Measurements from ENCODE around the gene TMBIM1. TPM values are rescaled to one million over a fixed set of nuclear protein-coding genes. Genes with fewer than 3 reads are reported as not detected.
"Not testable (repeated sequence)": the region's sequence is repeated elsewhere in the genome, so short reads cannot be mapped to it uniquely, and the experiment has no call there.

The TMBIM1 gene
- total and polyA plus RNA-seq, 2 donors: 127 to 180 TPM

DNA sequence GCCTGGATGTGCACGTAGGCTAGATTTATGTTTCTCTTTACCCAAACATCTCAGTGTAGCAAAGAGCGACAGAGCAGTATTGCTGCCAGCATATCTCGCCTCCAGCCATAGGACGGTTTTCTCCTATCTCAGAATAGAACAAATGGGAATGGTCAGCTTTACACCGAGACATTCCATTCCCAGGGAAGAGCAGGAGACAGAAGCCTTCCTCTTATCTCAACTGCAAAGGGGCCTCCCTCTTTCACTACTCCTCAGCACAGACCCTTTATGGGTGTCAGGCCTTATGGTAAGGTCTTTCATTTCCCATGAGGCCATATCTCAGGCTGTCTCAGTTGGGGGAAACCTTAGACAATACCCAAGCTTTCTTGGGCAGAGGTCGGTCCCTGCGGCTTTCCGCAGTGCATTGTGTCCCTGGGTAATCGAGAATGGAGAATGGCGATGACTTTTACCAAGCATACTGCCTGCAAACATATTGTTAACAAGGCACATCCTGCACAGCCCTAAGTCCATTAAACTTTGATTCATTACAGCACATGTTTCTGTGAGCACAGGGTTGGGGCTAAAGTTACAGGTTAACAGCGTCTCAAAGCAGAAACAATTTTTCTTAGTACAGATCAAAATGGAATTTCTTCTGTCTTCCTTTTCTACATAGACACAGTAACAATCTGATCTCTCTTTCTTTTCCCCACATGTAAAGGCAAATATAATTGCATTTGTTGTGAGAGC is 19.4 kb upstream of the TMBIM1 start:
- WGBS: 36% methylated on average over 11 of the region's 11 CpGs
- not testable (repeated sequence) for H3K4me3 ChIP-seq (ENCODE audit: low read depth, low read length); DNase-seq (ENCODE audit: extremely low spot score); H3K36me3 ChIP-seq (ENCODE audit: insufficient read depth); H3K4me1 ChIP-seq (ENCODE audit: insufficient read depth)
- H3K27ac ChIP-seq (ENCODE audit: low read depth): peak overlapping the region; percentile 70

- 55% methylated on average over 11 of the region's 11 CpGs for WGBS
- no peaks in the 10 kb centered on the region for H3K4me1 ChIP-seq (ENCODE audit: insufficient read depth)
- no peak overlapping the region for H3K4me3 ChIP-seq (ENCODE audit: low read depth, low read length)
- no peak for DNase-seq (ENCODE audit: extremely low spot score)
- H3K36me3 ChIP-seq (ENCODE audit: insufficient read depth): no peaks in the 10 kb centered on the region
- H3K27ac ChIP-seq (ENCODE audit: low read depth): peak overlapping the region; percentile 81
Measured at GRCh38 chr2:218310853-218311540, 18.7 kb upstream of the TMBIM1 start.

GRCh38 chr2:218307415-218308090 is 15.2 kb upstream of the TMBIM1 start:
- Histone ChIP-seq H3K36me3 (ENCODE audit: insufficient read depth) (no peaks in the 10 kb centered on the region), H3K4me3 (ENCODE audit: low read depth, low read length) (no peak overlapping the region), H3K4me1 (ENCODE audit: insufficient read depth) (no peaks in the 10 kb centered on the region), H3K27ac (ENCODE audit: low read depth) (no peak overlapping the region)
- 96% methylated on average over 6 of the region's 6 CpGs for WGBS
- DNase-seq (ENCODE audit: extremely low spot score): no peak

GRCh38 chr2:218306184-218306920 is 14.0 kb upstream of the TMBIM1 start:
- WGBS: 90% methylated on average over 9 of the region's 9 CpGs
- H3K4me1 ChIP-seq (ENCODE audit: insufficient read depth): no peaks in the 10 kb centered on the region
- H3K27ac ChIP-seq (ENCODE audit: low read depth): no peak overlapping the region
- no peaks in the 10 kb centered on the region for H3K36me3 ChIP-seq (ENCODE audit: insufficient read depth)
- DNase-seq (ENCODE audit: extremely low spot score): no peak
- no peak overlapping the region for H3K4me3 ChIP-seq (ENCODE audit: low read depth, low read length)

GRCh38 chr2:218305383-218305782 is 13.1 kb upstream of the TMBIM1 start:
- WGBS: 76% methylated on average over 5 of the region's 5 CpGs
- H3K4me1 ChIP-seq (ENCODE audit: insufficient read depth): no peaks in the 10 kb centered on the region

GRCh38 chr2:218301176-218301819 is 9.0 kb upstream of the TMBIM1 start:
- DNase-seq (ENCODE audit: extremely low spot score): no peak
- Histone ChIP-seq H3K27ac (ENCODE audit: low read depth) (no peak overlapping the region), H3K4me1 (ENCODE audit: insufficient read depth) (no peaks in the 10 kb centered on the region), H3K36me3 (ENCODE audit: insufficient read depth) (no peaks in the 10 kb centered on the region), H3K4me3 (ENCODE audit: low read depth, low read length) (no peak overlapping the region)
- WGBS: 9% methylated on average over 9 of the region's 9 CpGs

More at GRCh38 chr2:218305383-218305782, 13.1 kb upstream of the TMBIM1 start:
- no peak for DNase-seq (ENCODE audit: extremely low spot score)
- no peak overlapping the region for H3K27ac ChIP-seq (ENCODE audit: low read depth)
- no peaks in the 10 kb centered on the region for H3K36me3 ChIP-seq (ENCODE audit: insufficient read depth)
- no peak overlapping the region for H3K4me3 ChIP-seq (ENCODE audit: low read depth, low read length)

GRCh38 chr2:218300141-218300540 is 7.8 kb upstream of the TMBIM1 start:
- 82% methylated on average over 4 of the region's 4 CpGs for WGBS
- no peak for DNase-seq (ENCODE audit: extremely low spot score)
- H3K27ac ChIP-seq (ENCODE audit: low read depth): no peak overlapping the region
- no peaks in the 10 kb centered on the region for H3K4me1 ChIP-seq (ENCODE audit: insufficient read depth)
- H3K36me3 ChIP-seq (ENCODE audit: insufficient read depth): no peaks in the 10 kb centered on the region
- H3K4me3 ChIP-seq (ENCODE audit: low read depth, low read length): no peak overlapping the region

DNA sequence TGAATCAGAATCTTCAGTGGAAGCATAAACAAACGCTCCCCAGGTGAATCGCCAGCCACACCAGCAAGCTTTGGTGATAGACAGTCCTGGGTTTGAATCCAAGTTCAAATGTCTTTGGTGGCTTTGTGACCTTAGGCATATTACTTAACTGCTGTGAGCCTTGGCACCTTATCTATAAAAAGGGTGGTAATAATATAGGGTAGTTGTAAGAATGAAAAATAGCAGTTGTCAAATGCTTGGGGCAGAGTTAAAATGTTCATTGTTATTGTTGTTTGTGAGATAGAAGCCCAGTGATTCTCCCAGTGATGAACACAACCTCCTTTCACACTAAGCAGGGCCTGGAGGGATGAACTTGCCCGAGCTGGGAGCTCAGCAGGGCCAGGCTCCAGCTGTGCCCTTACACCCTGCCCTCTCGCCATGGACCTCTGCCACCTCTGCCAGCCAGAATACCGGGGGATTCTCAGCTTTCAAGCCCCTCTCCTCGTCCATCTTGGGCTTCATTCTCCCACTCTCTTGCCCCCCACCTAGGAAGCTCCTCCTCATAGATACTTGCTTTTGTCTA is 6.1 kb upstream of the TMBIM1 start:
- Histone ChIP-seq H3K4me3 (ENCODE audit: low read depth, low read length) (no peak overlapping the region), H3K36me3 (ENCODE audit: insufficient read depth) (no peaks in the 10 kb centered on the region), H3K4me1 (ENCODE audit: insufficient read depth) (no peaks in the 10 kb centered on the region), H3K27ac (ENCODE audit: low read depth) (peak overlapping the region; percentile 71)
- no peak for DNase-seq (ENCODE audit: extremely low spot score)
- WGBS: 80% methylated on average over 6 of the region's 6 CpGs

- no peak overlapping the region for H3K4me3 ChIP-seq (ENCODE audit: low read depth, low read length)
- DNase-seq (ENCODE audit: extremely low spot score): no peak
- H3K27ac ChIP-seq (ENCODE audit: low read depth): peak overlapping the region; percentile 64
- 88% methylated on average over 7 of the region's 7 CpGs for WGBS
- no peaks in the 10 kb centered on the region for H3K4me1 ChIP-seq (ENCODE audit: insufficient read depth)
- no peaks in the 10 kb centered on the region for H3K36me3 ChIP-seq (ENCODE audit: insufficient read depth)
Measured at GRCh38 chr2:218296847-218297246, 4.5 kb upstream of the TMBIM1 start.

- no peaks in the 10 kb centered on the region for H3K4me1 ChIP-seq (ENCODE audit: insufficient read depth)
- DNase-seq (ENCODE audit: extremely low spot score): no peak
- no peaks in the 10 kb centered on the region for H3K36me3 ChIP-seq (ENCODE audit: insufficient read depth)
- no peak overlapping the region for H3K4me3 ChIP-seq (ENCODE audit: low read depth, low read length)
- H3K27ac ChIP-seq (ENCODE audit: low read depth): no peak overlapping the region
- WGBS: 81% methylated on average over 1 of the region's 1 CpG
Measured at GRCh38 chr2:218296200-218296599, 3.9 kb upstream of the TMBIM1 start.

DNA sequence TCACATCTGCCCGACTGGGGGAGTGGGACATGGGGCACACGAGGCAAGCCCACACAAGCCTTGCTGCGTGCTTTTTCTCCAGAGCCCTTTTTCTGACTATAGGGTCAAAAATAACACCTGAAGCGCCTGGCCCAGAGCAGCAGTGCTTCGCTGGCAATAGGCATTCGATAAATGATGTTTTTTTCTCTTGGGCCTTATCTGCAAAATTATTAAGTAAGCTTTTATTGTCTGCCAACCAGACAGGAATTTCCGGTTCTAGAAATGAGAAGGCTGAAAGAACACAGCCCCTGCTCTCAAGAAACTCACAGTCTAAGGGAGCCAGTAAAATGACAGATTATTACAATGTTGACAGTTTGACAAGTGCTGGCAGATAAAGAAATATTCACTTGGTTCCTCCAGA is 2.7 kb upstream of the TMBIM1 start:
- DNase-seq (ENCODE audit: extremely low spot score): no peak
- H3K36me3 ChIP-seq (ENCODE audit: insufficient read depth): no peaks in the 10 kb centered on the region
- no peak overlapping the region for H3K4me3 ChIP-seq (ENCODE audit: low read depth, low read length)
- WGBS: 74% methylated on average over 7 of the region's 7 CpGs
- H3K4me1 ChIP-seq (ENCODE audit: insufficient read depth): peaks cover 2% of the 10 kb centered on the region
- peak overlapping the region; percentile 78 for H3K27ac ChIP-seq (ENCODE audit: low read depth)

- H3K4me3 ChIP-seq (ENCODE audit: low read depth, low read length): no peak overlapping the region
- no peak for DNase-seq (ENCODE audit: extremely low spot score)
- peak overlapping the region; percentile 53 for H3K27ac ChIP-seq (ENCODE audit: low read depth)
- H3K4me1 ChIP-seq (ENCODE audit: insufficient read depth): peaks cover 2% of the 10 kb centered on the region
- 86% methylated on average over 5 of the region's 5 CpGs for WGBS
- H3K36me3 ChIP-seq (ENCODE audit: insufficient read depth): no peaks in the 10 kb centered on the region
Measured at GRCh38 chr2:218294430-218295022, 2.2 kb upstream of the TMBIM1 start.
